Measurements from ENCODE around the gene PLCXD3. TPM values are rescaled to one million over a fixed set of nuclear protein-coding genes. Genes with fewer than 3 reads are reported as not detected.
A peak's percentile ranks its signal among the peaks of the same experiment; 100 is the strongest.

The PLCXD3 gene
- total RNA-seq, 1 experiment from 2014 or later, result 0.04 TPM

- TF ChIP-seq, protein P1, sequence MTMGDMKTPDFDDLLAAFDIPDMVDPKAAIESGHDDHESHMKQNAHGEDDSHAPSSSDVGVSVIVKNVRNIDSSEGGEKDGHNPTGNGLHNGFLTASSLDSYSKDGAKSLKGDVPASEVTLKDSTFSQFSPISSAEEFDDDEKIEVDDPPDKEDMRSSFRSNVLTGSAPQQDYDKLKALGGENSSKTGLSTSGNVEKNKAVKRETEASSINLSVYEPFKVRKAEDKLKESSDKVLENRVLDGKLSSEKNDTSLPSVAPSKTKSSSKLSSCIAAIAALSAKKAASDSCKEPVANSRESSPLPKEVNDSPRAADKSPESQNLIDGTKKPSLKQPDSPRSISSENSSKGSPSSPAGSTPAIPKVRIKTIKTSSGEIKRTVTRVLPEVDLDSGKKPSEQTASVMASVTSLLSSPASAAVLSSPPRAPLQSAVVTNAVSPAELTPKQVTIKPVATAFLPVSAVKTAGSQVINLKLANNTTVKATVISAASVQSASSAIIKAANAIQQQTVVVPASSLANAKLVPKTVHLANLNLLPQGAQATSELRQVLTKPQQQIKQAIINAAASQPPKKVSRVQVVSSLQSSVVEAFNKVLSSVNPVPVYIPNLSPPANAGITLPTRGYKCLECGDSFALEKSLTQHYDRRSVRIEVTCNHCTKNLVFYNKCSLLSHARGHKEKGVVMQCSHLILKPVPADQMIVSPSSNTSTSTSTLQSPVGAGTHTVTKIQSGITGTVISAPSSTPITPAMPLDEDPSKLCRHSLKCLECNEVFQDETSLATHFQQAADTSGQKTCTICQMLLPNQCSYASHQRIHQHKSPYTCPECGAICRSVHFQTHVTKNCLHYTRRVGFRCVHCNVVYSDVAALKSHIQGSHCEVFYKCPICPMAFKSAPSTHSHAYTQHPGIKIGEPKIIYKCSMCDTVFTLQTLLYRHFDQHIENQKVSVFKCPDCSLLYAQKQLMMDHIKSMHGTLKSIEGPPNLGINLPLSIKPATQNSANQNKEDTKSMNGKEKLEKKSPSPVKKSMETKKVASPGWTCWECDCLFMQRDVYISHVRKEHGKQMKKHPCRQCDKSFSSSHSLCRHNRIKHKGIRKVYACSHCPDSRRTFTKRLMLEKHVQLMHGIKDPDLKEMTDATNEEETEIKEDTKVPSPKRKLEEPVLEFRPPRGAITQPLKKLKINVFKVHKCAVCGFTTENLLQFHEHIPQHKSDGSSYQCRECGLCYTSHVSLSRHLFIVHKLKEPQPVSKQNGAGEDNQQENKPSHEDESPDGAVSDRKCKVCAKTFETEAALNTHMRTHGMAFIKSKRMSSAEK (CRISPR knock-in tag; IDR thresholded peaks at IDR 0.05; ENCODE audit: borderline replicate concordance), result no peak
- no peak for TF ChIP-seq CDX4 (CRISPR knock-in tag; IDR thresholded peaks at IDR 0.05; ENCODE audit: borderline replicate concordance)
These were observed 75.1 kb downstream of the PLCXD3 start (continued) for GRCh38 chr5:41435276-41435675.

DNA sequence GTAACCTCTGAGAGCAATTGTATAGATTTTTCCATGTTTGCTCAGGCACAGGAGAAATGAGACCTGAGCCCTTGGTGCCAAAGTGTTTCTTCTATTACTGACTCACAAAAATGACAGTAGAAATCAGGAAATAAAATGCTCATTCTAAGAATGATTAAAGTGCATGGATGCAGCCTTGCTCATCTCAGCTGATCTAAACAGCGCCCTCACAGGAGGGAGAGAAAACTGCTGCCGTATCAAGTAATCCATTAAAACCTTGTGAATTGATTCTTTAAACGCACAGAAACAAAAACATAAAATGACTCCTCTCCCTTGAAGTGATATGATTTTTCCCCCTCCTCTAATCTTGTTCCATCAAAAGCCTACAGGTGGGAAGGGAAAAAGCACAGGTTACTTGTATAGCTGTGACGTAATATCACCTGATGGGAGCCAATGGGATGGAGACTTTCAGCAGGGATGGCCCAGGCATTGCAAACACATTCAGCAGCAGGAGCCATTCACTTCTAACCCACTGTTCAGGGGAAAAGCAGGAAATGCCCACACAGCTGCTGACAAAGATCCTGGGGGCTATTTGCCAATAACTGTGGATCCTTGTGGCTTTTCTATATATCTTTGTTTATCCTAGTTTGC, 76.7 kb downstream of the PLCXD3 start:
- peak; percentile 23 for DNase-seq (ENCODE audit: low spot score)
- no peaks in the 10 kb centered on the region for H3K27me3 Mint-ChIP-seq (ENCODE audit: low read depth)
- POLR2A ChIA-PET, result no interaction called here

GRCh38 chr5:41432481-41433253, 77.7 kb downstream of the PLCXD3 start:
- H3K9me3 Mint-ChIP-seq, result peaks cover 3% of the 10 kb centered on the region; the same call in 1 of the 2 replicates
- DNase-seq (ENCODE audit: low spot score) (no peak), ATAC-seq (no peak)
- POLR2A ChIA-PET, result no interaction called here
- CTCF ChIA-PET, result interaction anchor here (1.0 to 1.5 kb wide), 5 partner anchors 8 to 528 kb away, joined by 3 to 4 read pairs (median 3); no protein-coding TSS in a partner anchor
- H3K4me1 Mint-ChIP-seq, result peaks cover 18% of the 10 kb centered on the region
- H3K27ac Mint-ChIP-seq, result no peak overlapping the region
- no peak overlapping the region for H3K4me3 Mint-ChIP-seq
- no peaks in the 10 kb centered on the region for H3K36me3 Mint-ChIP-seq
- H3K27me3 Mint-ChIP-seq (ENCODE audit: low read depth), result no peaks in the 10 kb centered on the region
- TF ChIP-seq ESRRA (CRISPR knock-in tag; IDR thresholded peaks at IDR 0.05; ENCODE audit: borderline replicate concordance) (no peak), STAT6 (CRISPR knock-in tag; conservative IDR thresholded peaks at IDR 0.05; ENCODE audit: low read depth) (no peak), ZNF423 (CRISPR knock-in tag; IDR thresholded peaks at IDR 0.05) (no peak), TCF7 (CRISPR knock-in tag; IDR thresholded peaks at IDR 0.05; ENCODE audit: low read depth) (no peak), ZMAT4 (CRISPR knock-in tag; IDR thresholded peaks at IDR 0.05) (no peak), ZNF416 (CRISPR knock-in tag; IDR thresholded peaks at IDR 0.05) (no peak)
- TF ChIP-seq, protein P2, sequence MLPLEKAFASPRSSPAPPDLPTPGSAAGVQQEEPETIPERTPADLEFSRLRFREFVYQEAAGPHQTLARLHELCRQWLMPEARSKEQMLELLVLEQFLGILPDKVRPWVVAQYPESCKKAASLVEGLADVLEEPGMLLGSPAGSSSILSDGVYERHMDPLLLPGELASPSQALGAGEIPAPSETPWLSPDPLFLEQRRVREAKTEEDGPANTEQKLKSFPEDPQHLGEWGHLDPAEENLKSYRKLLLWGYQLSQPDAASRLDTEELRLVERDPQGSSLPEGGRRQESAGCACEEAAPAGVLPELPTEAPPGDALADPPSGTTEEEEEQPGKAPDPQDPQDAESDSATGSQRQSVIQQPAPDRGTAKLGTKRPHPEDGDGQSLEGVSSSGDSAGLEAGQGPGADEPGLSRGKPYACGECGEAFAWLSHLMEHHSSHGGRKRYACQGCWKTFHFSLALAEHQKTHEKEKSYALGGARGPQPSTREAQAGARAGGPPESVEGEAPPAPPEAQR (CRISPR knock-in tag; IDR thresholded peaks at IDR 0.05), result no peak

More for the DNA sequence above, 76.7 kb downstream of the PLCXD3 start:
- H3K4me3 Mint-ChIP-seq, result no peak overlapping the region
- peaks cover 3% of the 10 kb centered on the region; the same call in 1 of the 2 replicates for H3K9me3 Mint-ChIP-seq
- CTCF ChIA-PET, result interaction anchor here (1.0 to 1.2 kb wide), 4 partner anchors 9 to 166 kb away, joined by 3 to 4 read pairs (median 3); no protein-coding TSS in a partner anchor
- H3K36me3 Mint-ChIP-seq, result no peaks in the 10 kb centered on the region
- TF ChIP-seq NFATC4 (CRISPR knock-in tag; IDR thresholded peaks at IDR 0.05) (no peak), HMGXB4 (CRISPR knock-in tag; IDR thresholded peaks at IDR 0.05) (no peak), ZNF317 (CRISPR knock-in tag; IDR thresholded peaks at IDR 0.05; ENCODE audit: borderline replicate concordance, low read depth) (no peak), OVOL2 (CRISPR knock-in tag; IDR thresholded peaks at IDR 0.05; ENCODE audit: borderline replicate concordance) (no peak), SP1 (CRISPR knock-in tag; conservative IDR thresholded peaks at IDR 0.05) (no peak)
- TF ChIP-seq, protein P3, sequence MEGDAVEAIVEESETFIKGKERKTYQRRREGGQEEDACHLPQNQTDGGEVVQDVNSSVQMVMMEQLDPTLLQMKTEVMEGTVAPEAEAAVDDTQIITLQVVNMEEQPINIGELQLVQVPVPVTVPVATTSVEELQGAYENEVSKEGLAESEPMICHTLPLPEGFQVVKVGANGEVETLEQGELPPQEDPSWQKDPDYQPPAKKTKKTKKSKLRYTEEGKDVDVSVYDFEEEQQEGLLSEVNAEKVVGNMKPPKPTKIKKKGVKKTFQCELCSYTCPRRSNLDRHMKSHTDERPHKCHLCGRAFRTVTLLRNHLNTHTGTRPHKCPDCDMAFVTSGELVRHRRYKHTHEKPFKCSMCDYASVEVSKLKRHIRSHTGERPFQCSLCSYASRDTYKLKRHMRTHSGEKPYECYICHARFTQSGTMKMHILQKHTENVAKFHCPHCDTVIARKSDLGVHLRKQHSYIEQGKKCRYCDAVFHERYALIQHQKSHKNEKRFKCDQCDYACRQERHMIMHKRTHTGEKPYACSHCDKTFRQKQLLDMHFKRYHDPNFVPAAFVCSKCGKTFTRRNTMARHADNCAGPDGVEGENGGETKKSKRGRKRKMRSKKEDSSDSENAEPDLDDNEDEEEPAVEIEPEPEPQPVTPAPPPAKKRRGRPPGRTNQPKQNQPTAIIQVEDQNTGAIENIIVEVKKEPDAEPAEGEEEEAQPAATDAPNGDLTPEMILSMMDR (IDR thresholded peaks at IDR 0.05), result peak; percentile 58; the same call in 1 of the 2 replicates
- peak; percentile 87 for ATAC-seq
- no peak overlapping the region for H3K27ac Mint-ChIP-seq
- peaks cover 9% of the 10 kb centered on the region for H3K4me1 Mint-ChIP-seq

Data from WTC11 (cell line).